HG03565 (cell line): ENCODE data around the gene ZNF598.
"Not testable (repeated sequence)": the region's sequence is repeated elsewhere in the genome, so short reads cannot be mapped to it uniquely, and the experiment has no call there.

Experiments
- ATAC-seq: cut with Tn5 transposase; IDR thresholded peaks from one replicate; pipeline ENCODE4 v1.9.1; 2021; ENCODE audit warnings: mild to moderate bottlenecking, moderate library complexity; ENCODE audit not compliant: unreplicated experiment

Gene ZNF598

GRCh38 chr16:2040787-2041522 is 31.3 kb upstream of the ZNF598 start:
- ATAC-seq, result no peak

DNA sequence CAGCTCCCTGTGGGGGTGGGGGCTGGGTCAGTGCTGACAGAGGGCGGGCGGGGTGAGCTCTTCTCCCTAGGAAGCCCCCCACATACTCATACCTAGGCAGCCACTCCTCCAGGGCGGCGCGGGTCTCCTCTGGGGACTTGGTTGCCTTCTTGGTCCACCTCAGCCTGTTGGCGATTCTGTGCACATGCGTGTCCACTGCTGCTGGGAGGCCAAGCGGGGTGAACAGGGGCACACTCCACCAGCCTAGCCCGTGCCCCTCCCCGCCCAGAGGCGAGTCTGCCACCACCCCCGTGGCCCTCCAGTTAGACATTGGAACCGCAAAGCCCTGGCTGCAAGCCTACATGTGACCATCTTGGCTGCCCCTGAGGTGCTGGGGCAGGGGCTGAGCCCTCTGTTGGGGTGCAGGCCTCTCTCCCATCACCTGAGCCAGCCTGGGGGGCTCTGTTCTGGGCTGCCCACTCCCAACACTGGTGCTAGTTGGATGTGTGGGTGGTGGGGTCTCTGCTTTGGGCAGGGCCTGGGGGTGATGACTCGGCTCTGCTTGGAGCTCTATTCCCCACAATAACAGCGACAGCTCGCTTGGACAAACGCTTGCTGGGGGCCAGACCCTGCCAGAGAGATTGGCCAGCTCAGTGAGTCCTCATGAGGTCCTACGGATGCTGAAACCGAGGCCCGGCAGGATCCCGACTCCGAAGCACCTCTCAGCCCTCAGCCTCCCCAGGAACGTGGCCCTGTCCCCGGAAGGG is 30.6 kb upstream of the ZNF598 start:
- no peak for ATAC-seq

GRCh38 chr16:2039274-2040031 is 29.8 kb upstream of the ZNF598 start:
- ATAC-seq, result no peak

DNA sequence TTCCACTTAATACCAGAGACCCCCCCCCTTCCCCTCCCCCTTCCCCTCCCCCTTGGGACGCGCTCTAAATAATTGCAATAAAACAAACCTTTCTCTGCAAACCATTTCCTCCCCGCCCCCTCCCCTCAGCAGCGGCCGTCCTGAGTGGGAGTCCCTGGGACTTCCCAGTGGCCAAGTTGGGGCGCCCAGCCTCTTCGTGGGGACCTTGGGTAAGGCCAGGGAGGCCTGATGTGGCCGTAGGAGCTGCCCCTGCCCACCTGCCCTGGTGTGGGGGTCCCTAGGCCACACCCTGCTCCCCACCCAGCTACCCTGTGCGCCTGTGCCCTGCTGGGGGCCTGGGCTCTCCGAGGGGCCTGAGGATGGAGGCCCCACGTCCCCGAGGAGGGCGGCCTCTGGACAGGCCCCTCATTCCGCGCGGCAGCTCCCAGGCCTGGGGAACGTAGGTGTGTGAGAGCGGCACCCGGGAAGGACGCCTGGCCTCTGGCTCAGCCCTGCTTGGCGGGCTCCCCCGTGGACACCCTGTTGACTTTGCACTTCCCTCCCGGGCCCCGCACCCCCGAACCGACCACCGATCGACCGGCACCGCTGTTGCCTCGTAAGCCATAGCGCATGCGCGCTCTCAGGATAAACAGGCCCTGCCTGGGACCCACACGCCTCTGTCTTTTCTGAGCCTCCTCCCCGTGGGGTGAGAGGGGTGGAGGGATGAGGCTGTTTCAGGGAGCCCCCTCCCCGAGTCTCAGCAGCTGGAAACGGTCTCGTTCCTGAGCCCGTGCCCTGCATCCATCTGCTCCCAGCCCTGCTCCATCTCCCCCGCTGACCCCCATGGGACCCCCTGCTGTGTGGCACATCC is 29.0 kb upstream of the ZNF598 start:
- ATAC-seq, result no peak

DNA sequence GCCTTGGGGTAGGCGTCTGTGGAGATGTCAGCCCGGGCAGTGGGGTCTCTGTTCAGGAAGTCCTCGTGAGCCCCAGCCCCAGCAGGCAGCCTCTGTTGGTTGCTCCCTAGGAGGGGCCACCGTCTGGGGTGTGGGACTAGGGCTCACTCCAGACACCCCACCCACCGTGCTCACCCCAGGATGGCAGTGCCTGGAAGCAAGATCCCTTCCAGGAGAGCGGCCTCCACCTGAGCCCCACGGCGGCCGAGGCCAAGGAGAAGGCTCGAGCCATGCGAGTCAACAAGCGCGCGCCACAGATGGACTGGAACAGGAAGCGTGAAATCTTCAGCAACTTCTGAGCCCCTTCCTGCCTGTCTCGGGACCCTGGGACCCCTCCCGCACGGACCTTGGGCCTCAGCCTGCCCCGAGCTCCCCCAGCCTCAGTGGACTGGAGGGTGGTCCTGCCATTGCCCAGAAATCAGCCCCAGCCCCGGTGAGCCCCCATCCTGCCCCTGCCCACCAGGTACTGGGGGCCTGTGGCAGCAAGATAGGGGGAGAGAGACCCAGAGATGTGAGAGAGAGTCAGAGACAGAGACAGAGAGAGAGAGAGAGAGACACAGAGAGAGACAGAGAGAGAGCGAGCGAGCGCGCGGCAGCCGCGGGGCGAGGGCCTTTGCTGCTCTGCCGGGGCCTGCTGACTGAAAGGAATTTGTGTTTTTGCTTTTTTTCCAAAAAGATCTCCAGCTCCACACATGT is 28.2 kb upstream of the ZNF598 start:
- no peak for ATAC-seq

GRCh38 chr16:2037115-2037514 is 27.5 kb upstream of the ZNF598 start:
- no peak for ATAC-seq

GRCh38 chr16:2036200-2036966 is 26.8 kb upstream of the ZNF598 start:
- ATAC-seq, result no peak

DNA sequence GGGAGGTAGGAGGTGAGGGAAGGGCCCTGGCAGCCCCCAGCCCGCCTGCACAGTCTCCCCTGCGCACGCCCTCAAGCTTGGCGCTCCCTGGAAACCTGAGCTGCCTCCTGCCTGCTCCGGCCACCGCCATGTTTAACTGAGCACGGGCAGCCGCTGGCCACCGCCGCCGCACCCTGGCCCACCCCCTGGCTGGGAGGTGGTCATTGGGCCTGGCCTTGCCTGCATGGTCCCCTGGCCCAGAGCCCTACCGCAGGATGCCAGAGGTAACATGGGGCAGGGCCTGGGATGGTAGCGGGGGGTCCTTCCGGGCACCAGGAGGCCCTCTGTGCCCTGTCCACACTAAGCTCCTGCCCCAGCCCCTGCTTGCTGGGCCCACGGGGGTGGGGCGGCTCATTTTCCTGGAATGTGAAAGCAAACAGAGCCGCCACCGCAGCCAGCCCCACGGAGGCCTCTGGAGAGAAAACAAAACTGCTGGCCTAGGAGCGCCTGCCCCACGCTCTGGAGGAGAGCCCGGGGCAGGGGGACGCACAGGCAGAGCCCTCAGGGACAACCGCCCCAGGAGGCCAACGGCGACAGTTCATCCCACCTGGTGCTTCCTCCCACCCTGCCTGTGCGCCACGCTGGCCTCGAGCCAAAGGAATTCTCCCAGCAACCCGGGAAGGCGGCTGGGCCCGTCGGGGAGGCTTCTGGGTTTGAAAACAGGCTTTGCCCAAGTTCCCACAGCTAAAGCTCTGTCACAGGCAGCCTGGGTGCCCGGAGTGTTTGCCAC is 26.0 kb upstream of the ZNF598 start:
- ATAC-seq, result no peak

DNA sequence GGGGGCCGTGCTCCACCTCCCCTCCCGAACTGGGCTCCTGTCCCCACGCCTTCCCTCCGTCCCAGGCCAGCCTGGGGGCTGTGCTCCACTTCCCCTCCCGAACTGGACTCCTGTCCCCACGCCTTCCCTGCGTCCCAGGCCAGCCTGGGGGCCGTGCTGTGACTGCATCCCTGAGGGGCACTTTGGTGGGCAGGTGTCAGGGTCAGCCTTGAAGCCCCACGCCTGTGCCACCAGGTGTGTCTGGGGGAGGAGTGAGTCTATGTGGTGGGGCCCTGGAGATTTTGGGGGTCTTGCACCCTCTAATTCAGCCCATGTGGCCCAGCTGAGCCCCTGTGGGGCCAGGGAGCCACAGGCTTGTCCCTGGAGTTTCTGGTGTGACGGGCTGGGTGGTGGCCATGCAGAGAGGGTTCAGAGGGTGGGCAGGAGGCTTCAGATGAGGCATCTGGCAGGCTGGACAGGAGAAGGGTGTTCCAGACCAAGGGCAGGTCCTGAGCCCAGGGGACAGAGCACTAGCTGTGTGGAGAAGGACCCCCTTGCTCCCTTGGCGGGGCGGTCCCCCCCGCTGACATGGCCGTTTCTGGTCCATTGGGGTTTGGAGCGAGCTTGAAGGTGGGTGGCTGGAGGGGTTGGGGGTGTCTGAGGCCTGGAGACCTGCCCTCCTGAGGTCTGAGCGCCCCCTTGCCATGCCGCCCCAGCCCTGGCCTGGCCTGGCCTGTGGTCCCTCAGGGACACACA is 25.2 kb upstream of the ZNF598 start:
- ATAC-seq, result no peak

GRCh38 chr16:2033909-2034695 is 24.5 kb upstream of the ZNF598 start:
- ATAC-seq, result not testable (repeated sequence)

DNA sequence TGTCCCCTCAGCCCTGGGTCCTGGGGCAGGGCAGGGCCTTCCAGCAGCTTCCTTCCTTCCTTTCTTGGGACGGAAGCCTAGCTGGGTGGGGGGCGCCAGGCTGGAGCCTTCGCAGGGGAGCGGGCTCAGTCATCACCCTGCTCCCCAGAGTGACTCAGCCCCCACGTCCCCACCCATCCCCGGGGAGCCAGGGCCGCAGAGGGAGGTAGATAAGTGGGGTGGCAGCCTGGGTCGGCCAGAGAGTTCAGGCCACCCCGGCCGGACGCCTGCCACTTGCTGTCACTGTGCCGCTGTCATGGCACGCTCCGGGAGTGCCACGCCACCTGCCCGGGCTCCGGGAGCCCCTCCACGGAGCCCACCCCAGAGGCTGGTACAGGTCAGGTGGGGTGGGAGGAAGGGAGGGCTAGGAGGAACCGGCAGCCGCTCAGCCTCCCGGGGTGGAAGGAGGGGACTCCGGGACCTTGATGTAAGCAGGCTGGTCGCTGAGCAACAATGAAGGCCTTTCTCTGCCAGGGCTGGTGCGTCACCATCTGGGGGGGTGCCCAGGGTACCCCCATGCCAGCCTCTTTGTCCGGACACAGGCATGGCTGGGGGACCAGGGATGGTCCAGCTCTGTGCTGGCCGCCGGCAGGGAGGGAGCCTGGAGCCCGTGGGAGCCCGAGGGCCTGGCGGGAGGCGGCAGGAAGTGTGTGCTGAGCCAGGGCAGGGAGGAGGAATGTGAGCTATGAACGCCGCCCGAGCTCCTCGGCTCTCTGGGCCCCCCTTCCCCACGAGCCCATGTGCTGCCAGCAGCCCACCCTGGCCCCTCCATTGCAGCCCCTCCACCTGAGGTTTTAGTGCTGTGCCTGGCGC is 23.7 kb upstream of the ZNF598 start:
- ATAC-seq, result no peak

GRCh38 chr16:2032285-2033056 is 22.9 kb upstream of the ZNF598 start:
- no peak for ATAC-seq

DNA sequence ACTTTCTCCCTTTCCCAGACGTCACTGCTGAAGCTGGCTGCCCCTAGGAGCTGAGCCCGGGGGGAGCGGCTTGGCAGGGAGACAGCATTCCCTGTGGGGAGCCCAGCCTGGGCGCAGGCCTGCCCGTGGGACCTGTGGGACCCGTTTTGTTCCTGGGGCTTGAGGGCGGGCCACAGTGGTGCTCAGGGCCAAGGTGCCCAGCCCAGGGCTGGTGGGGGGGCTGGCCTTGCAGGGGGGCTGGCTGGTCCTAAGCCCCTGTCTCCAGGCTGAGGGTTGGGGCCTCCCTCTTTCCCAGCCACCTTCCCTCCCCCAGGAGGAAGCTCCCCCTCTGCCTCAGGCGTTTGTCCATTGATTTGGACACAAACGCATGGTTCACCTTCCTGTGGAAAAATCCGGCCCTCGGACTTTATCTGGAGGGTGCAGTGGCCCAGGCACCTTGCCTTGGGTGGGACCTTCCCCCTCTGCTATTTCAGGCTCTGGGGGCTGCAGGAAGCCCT is 21.5 kb upstream of the ZNF598 start:
- ATAC-seq, result no peak

- no peak for ATAC-seq
Measured at GRCh38 chr16:2030036-2030435, 20.4 kb upstream of the ZNF598 start.

DNA sequence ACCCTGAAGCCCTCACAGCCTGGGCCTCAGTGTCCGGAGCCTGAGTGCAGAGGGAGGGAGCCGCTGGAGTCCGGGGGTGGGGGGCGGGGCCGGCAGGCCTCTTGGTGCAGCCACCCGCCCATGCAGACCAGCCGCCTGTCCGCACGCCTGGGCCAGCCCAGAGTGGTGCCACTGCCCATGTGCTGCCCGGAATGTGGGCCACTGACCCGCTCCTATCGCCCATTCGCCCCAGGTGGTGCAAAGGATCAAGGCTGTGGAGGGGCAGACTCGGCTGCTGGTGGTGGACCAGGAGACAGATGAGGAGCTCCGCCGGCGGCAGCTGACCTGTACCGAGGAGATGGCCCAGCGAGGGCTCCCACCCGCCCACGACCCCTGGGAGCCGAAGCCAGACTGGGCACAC is 19.7 kb upstream of the ZNF598 start:
- no peak for ATAC-seq
